DMS 273 (cell line): ENCODE measurements around the gene MEG3.
"Not testable (repeated sequence)": the region's sequence is repeated elsewhere in the genome, so short reads cannot be mapped to it uniquely, and the experiment has no call there.

Source experiments
- DNase-seq: peaks from one replicate; lab custom pipeline; 2025; ENCODE audit not compliant: unreplicated experiment; lab: John Stamatoyannopoulos, UW

MEG3 gene

GRCh38 chr14:100813291-100813690, 12.6 kb upstream of the MEG3 start:
- DNase-seq, result no peak

DNA sequence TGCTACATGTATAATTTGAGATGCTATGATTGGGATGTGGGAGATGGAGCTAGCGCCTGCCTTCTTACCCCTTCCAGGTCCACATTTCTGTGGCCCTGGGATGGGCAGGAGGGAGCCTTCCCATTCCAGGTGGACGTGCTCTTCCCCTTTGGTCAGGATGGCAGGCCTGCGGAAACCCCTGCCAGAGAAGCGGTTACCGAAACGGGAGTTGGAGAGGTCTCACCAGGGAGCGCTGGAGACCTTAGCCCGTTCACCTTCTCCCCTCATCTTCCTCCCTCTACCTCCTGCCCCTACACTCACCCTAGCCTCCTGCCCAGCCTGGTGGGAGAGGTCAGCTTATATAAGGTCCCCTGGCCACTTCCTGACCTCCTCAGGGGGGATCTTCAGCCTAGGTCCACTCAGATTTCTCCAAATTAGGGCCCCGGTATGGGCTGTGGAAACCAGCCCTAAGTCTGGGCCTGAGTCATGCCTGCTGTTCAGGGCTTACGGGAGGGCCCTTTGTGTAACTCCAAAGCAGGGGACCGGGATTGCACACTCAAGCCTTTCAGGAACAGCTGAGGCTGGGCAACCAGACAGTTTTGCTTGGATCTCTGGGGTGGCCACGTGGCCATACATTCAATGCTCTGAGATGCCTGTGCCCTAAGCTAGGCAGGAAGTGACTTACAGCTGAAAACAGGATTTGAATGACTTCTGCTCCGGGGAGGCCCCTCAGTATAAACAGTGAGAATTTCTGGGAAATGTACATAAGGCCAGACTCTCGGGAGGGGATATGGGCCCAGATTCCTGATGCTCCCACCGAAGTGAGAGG, 10.2 kb upstream of the MEG3 start:
- no peak for DNase-seq

GRCh38 chr14:100816286-100816949, 9.5 kb upstream of the MEG3 start:
- no peak for DNase-seq

- DNase-seq, result no peak
Observed at GRCh38 chr14:100816950-100817901, 8.7 kb upstream of the MEG3 start.

DNA sequence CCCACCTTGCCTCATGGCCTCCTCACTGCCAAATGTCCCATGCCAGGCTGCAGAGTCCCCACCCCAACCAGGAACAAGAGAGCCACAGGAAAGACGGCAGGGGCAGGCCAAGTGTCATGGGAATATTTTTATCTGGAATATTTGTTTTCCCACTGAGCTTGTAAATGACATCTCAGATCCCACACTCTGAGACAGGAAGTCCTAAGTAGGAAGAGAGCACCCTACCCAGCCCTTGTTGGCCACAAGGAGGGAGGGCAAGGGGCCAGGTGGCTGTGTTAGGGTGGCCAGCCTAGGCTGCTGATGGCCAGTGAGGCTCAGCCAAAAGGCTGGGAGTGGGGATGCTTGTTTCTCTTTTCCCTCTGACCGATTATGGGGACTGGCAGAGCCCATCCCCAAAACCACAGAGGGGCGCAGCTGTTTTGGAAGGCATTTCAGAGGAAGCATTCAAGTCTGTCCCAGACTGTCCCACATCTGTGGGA, 7.7 kb upstream of the MEG3 start:
- no peak for DNase-seq

DNA sequence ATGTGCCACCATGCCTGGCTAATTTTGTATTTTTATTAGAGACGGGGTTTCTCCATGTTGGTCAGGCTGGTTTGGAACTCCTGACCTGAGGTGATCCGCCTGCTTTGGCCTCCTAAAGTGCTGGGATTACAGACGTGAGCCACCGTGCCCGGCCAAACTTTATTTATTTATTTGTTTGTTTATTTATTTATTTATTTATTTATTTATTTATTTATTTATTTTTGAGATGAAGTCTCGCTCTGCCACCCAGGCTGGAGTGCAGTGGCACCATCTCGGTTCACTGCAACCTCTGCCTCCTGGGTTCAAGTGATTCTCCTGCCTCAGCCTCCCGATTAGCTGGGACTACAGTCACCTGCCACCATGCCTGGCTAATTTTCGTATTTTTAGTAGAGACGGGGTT, 7.0 kb upstream of the MEG3 start:
- DNase-seq, result not testable (repeated sequence)

GRCh38 chr14:100819453-100819828, 6.5 kb upstream of the MEG3 start:
- no peak for DNase-seq

- DNase-seq, result no peak
Observed at GRCh38 chr14:100819829-100820475, 6.0 kb upstream of the MEG3 start.

DNA sequence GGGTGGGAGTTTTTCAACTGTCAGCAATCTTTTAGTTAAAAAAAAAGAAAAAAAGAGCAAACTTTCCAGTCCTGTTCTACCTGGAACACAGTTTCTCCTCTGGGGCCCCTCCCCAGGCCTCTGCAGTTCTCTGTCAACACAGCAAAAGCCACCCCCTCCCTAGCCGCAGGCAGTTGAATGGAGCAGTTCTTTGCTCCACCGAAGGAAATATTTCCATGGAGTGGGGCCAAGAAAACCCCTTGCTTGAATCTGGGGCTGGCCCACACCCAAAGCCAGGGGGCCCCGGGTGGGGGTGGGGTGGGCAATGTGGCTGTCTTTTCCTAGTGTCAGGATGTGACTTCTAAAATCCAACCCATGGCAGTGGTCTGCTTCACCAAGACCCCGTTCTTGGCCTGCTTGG, 5.0 kb upstream of the MEG3 start:
- DNase-seq, result no peak

DNA sequence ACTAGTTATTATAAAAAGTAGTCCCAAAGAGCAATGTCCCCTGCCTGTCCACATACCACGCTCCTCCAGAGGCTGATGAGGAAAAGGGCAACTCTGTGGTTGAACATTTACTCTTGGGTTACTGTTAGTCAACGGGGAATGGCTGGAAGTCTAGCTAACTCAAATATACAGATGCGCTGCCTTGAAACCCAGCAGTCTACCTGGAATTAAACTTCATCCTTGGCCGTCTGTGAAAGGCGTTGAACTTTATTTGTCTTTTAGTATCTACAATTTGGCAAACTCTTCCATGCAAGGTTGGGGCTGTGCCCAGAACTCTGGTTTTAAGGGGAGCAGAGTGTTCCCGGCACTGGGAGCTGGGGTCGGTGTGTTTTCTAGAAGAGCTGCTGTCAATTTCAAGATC, 3.9 kb upstream of the MEG3 start:
- no peak for DNase-seq

DNA sequence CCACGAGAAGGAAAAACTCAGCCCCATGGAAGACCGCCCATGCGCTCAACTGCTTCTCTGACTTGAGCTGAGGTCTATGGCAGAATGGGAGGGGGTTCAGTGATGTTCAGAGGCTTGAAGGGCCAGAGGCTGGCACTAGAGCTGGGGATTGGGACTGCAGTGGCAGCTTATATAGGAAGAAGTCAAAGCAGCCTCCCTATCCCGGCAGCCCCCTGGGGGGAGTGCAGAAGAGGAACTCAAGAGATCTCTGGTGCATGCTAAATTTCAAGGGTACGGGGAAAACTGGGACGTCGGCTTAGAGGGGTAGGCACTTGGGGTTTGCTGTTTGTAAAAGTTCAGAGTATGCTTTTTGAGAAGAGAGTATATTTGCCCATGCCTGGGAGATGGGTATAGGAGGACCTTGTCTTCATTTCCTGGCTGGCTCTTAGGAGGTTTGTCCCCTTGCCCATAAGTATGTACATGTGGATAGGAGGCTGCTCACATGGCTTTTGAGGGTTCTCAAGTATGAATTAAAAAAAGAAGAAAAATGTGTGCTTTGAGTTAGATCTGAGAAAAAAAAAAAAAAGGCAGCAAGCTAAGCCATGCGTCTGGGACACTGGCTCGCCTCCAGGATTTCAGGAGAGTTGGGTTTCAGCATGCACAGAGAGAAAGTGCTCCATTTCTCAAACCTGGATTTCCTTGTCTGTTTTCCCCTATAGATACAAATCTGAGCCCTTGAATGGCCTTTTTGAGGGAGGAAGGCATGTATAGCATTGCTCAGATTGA, 3.2 kb upstream of the MEG3 start:
- peak; percentile 22 for DNase-seq

DNA sequence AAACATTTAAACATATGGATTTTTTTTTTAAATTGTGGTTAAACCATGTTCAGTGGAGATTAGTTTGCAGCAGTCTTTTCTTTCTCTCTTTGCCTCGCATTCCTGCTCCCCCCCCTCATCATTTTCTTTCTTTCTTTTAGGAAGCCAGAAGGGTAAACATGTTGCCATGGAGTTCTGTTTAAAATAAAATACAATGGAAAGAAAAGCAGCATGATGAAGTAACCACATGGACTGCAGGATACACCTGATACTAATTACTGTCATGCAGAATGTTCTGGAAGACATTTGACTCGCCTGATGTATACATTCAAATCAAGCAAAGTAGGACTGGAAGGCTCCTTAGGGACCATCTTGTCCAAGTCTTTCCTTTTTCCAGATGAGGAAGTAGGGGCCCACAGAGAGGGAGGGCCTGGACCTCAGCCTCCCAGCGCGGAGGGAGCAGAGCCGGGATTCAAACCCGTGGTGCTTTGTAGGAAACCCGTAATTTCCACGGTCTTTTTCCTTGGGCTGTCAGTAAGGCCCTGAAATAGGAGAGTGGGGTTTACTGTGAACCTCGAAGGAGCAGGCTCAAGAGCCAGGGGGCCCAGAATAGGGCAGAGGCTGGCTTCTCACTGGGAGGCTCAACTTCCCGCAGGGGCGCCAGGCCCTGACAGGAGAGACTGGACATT, 2.4 kb upstream of the MEG3 start:
- no peak for DNase-seq

DNA sequence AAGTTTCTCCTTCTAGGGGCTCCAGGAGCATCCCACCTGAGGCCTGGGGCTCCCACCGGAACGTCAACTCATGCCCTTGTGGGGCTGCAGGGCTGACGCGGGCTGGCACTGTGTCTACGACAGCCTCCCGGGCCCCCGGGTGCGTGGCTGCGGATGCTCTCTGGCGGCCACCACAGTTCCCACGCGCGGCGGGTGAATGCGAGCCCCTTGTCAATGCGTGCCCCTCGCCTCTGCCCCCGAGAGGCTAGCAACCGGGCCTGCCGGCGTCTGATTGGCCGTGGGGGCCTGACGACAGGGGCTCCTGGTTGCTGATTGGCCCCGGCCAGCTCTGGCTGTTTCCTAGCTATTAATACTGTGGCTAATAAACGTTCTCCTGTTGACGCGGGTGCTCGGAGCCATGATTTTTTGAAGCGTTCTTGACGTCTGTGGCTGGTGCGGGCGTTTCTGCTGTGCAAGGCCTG, 1.8 kb upstream of the MEG3 start:
- DNase-seq, result peak; percentile 56

DNA sequence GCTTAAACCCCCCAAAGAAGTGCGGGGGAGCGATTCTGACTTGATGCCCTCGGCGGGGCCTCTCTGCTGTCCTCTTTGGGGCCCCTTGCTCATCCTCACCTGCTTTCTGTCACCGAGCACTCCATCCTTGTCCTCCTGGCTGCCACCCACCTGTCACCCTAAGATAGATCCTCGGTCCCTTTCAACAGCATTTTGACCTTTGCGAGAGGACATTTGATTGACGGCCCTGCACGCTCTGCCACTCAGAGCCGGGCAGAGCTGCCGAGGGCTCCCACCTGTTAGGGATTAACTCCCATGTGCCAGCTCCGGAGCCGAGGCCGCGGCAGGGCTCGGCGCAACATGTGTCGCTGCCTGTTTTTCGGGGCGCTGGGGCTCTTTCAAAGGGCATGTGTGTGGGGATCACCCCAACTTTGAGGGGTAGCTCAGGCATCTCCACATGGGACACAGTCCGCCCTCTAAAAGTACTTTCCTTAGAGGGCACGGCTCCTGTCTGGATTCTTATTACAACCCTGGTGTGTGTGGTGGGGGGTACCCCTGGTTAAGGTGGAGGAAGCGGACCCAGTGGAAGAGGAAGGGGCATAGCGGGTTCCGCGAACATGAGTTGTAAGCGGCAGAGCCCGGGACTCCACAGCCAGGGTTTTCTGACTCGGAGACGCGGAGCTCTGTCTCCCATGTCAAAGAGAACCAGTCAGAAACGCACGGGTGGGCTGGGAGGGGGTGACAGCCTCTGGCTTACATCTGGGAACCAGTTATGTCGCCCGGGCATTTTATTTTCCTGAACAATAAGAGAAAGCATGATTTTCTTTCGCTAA, 811 bp upstream of the MEG3 start:
- no peak for DNase-seq

DNA sequence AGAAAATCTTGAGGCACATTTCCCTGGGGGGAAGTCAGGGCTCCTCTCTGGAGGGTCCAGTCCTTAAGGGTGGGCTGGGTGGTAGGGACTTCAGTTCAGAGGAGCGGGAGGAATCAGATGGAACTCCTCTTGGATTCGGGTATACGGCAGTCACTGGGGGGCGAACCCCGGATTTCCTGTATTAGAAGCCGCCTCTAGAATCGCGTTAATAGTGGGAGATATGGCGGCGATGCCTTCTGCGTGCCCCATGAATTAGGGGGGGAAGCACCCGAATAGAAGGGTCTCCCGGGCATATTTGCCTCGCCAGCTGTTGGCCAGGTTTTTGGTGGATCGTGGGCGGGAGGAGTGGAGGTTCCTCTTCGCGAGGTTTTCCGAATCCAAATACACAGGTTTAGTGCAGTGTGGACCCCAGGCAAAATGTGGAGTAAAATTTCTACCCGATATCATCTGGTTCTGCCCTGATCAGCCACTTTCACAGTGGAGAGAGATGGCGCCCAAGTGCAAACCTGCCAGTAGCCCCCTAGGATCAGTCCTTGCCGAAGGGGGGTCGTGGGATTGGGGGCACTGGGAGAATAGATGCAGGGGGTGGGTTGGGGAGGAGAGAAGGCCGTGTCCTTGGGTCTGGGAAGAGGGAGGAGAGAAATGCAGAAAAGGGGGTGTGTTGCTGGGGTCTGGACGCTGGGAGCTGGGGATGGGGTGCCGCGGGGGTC, 628 bp downstream of the MEG3 start:
- DNase-seq, result no peak

DNA sequence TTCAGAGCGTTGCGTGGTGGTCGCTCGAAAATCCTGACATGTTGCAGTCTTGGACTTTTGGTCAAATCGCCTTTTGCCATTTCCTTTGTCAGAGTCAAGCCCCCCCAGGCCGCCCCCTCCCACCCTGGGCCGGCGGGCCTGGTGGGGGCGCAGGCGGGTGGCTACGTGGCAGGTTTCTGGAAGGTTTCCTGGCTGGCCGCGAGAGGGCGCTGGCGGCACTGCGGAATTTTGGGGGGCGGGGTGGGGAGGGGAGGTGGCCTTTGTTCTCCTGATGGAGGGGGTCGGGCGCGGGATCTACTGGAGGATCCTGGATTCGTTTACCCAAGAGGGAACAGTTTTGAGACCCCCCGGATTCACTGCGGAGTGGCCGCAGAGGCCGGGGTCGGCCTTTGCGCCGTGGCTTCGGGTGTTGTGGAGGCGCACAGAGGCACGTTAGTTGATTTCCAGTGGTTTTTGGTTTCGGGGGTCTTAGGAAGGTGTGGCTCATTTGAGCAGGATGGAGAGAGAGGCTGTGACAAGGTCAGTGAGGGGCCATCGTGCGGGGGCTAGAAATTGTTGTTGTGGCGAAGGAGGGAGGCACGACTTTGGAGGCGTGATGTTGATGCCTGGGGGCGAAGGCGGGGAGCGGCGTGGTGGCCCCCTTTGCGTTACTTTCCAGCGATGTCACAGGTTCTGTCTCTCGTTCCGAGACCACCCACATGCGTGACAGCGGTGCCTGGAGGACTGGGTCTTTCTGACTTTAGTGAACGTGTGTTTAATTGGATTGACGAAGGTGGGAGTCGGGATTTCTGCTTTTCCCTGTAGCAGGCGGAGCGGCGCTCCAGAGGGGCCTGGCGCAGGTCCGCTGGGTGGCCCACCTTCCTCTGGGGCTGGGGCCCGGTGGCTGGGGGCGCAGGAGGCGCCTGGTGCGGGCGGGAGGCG, 1.4 kb downstream of the MEG3 start:
- no peak for DNase-seq
